ENCODE measurements around the gene USP11.
"Not testable (repeated sequence)": the region's sequence is repeated elsewhere in the genome, so short reads cannot be mapped to it uniquely, and the experiment has no call there.

Gene USP11

DNA sequence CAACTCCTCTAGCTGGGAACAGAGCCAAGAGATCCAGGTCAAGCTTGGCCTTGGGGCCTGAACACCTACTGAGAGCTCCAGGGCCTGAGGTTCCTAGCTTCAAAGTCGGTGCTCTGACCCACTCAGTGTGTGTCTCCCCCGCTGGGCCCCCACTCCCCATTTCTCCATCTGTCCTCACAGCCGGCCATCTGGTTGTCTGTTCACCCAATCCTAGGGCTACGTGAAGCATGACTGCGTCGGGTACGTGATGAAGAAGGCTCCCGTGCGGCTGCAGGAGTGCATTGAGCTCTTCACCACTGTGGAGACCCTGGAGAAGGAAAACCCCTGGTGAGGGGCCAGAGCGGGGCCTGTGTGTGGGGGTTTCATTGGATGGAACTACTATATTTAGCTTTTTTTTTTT, 12.3 kb downstream of the USP11 start:
- no peak for DNase-seq (ENCODE audit: low read depth in 3 of 3)

DNA sequence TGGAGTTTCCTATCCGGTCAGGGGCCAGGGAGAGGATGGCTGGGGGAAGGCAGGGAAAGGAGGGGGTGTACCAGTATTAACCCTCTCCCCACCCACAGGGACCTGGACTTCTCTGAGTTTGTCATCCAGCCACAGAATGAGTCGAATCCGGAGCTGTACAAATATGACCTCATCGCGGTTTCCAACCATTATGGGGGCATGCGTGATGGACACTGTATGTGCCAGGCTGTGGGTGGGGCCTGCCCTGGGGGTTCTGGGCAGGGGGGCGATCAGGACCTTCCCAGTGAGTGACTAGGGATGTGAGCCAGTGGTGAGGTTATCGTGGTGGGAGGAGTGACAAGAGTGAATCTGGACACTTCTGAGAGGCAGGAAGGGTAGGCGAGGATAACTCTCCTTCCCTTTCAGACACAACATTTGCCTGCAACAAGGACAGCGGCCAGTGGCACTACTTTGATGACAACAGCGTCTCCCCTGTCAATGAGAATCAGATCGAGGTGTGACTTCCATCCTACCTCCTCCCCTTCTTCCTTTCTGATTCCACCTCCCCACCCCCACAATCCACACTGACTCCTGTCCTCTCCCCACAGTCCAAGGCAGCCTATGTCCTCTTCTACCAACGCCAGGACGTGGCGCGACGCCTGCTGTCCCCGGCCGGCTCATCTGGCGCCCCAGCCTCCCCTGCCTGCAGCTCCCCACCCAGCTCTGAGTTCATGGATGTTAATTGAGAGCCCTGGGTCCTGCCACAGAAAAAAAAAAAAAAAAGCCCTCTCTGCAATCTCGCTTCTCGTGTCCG, 14.6 kb downstream of the USP11 start:
- DNase-seq (ENCODE audit: low read depth in 3 of 3), result no peak

DNA sequence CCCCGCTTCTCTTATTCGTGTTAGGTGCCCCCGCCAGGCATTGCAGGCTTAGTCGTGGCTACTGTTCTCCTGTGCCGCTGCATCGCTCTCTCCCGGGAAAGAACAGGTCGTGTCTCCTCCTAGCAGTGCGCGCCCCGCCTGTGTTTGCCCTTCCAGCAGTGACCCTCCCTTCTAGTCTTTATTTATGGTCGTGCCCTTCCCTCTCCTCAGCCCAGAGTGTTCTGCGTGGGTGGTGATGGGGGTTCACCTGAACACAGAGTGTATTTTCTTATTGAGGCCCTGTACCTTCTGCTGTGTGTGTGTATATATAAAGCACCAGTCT, 15.2 kb downstream of the USP11 start:
- DNase-seq (ENCODE audit: low read depth in 3 of 3), result no peak

- DNase-seq (ENCODE audit: low read depth in 3 of 3), result no peak
Measured at GRCh38 chrX:47248576-47248975, 15.8 kb downstream of the USP11 start.

DNA sequence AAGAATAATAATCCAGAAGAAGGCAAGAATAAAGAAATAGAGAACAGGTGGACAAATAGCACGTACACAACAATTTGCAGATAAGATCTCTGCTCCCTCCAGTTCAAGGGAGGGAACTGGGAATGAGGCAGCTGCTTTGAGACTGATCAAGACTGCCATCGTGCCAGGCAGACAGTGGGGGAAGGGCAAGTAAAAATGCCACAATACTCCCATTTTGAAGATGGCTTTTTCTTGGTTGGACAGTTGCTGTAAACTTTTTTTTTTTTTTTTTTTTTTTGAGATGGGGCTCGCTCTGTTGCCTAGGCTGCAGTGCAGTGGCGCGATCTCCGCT, 17.2 kb downstream of the USP11 start:
- DNase-seq (ENCODE audit: low read depth in 3 of 3), result no peak

- not testable (repeated sequence) for DNase-seq (ENCODE audit: low read depth in 3 of 3)
Measured at GRCh38 chrX:47257620-47258019, 24.8 kb downstream of the USP11 start.

DNA sequence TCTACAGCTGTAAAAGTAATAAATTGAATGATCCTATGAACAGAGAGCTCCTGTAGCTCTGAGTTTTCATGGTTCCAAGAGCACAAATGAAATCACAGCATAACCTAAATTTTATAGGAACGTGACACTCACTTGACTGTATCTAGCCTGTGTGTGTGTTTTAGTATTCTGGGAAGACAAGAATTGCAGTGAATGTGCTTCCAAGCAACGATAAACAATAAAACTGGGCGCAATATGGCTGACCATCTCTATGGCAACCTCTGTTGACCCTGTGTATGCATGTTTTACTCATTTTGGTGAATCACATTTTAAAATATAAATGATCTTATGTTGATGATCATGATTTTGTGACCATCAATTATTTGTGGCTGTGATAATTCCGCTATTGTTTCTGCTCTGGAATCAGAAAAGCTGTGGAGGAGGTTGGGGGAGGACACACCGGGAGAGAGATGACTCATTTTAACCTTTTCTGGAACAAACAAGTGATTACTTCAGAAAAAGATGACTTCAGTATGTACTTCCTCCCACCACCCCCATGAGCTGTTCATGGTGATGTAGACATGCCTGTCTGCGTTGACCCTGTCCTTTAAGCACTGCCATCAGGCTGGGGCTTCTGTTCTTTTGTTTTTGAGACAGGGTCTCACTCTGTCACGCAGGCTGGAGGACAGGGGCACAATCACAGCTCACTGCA, 31.8 kb downstream of the USP11 start:
- DNase-seq (ENCODE audit: low read depth in 3 of 3), result no peak

GRCh38 chrX:47266643-47267042, 33.8 kb downstream of the USP11 start:
- DNase-seq (ENCODE audit: low read depth in 3 of 3), result no peak

- no peak for DNase-seq (ENCODE audit: low read depth in 3 of 3)
Measured at GRCh38 chrX:47272013-47272408, 39.2 kb downstream of the USP11 start.

DNA sequence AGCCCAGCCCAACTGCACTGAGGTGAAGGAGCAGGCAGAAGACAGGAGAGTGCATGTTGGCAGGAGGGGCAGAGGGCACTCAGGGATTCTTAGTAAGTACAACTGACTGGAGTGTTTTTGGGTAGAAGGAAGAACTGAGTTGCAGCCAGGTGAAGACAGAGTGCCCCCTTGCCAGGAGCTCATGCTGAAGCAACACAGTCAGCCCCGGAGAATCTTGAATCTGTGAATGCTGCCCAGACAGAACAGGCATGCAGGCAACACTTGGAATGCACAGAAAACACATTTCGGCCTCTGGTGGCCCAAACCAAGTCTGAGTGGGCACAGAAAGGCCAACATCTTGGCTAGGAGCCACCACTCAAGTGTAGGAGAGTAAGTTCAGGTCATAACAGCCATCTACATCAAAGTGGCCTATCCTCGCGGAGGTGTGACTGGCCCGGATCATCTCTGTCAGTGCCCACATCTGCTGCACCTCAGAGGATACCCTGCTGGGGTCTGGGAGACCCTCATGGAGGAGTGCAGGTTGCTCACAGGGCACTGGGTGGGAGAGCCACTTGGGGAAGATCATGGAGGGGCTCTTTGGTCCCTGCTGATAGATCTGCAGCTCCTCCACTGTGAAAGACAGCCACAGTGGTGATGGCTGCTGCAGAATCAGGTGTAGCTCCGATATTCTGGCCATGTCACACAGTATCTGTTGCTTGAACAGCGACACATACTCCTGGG, 40.4 kb downstream of the USP11 start:
- no peak for DNase-seq (ENCODE audit: low read depth in 3 of 3)

DNA sequence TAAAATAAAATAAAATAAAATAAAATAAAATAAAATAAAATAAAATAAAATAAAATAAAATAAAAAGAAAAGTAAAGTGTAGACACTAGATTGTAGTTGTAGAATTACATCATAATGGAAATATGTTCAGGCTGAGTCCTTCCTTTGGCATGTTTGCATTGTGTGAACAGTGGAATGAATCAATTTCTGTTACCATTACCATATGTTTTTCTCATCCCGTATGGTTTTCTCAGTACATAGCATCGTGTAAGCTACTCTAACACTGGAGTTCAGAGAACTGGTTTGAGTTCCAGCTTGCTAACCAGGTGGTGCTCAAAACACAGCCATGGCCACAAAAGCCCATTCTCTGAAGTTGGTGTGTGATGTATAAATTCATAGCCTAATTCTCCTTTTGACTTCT, 45.9 kb downstream of the USP11 start:
- no peak for DNase-seq (ENCODE audit: low read depth in 3 of 3)

DNA sequence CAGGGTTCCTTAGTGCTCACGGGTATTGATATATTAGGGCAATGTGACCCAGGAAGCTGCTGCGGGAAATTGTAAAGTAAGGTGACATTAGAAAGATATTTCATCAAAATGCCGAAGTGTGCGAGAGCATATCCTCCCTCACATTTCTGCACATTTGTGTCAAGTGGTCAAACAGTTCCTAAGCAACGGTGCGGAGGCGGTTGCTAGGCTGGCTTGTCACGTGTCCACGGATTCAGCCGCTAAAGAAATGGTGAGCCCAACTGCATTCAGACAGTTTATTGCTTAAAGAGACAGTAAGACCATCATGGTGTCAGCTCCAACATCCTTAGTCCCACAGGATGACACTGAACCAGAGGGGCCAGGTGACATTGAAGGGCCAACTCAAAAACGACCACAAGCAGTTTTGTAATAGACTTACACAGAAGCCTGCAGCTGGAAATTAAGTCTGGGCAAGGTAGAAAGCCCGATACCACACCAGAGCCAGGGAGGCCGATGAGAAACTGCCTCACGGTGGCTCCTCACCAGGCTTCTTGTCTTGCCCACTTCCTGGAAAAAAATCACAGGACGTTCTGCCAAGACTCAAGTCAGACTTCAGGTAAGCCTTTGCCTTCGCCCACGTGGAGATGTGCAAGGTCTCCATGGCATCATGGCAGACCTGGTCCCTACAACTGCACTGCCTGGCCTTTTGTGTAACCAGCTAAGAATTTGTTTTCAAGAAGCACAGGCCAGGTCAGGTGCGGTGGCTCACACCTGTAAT, 50.4 kb downstream of the USP11 start:
- DNase-seq (ENCODE audit: low read depth in 3 of 3), result no peak

GRCh38 chrX:47284616-47285015, 51.8 kb downstream of the USP11 start:
- not testable (repeated sequence) for DNase-seq (ENCODE audit: low read depth in 3 of 3)

DNA sequence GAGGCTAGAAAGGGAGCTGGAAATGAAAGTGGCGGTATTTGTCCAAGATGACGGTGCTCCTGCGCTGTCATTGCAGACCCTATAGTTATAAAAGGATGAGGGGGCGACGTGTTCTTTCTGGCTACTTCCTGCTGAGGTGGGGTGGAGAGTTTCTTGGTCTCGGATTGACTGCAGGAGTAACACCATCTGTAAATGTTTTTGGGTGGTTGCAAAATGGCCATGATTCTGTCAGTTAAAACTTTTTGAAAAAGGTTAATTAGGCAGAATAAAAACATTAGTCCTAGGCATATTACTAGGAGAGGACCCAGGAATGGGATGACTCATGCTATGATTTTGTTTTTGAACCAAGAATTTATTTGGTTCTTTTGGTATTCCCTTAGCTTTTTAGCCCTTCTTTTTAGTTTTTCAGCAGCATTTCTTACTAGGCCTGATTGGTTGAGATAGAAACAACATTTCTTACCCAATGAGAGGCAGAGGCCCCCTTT, 53.1 kb downstream of the USP11 start:
- DNase-seq (ENCODE audit: low read depth in 3 of 3), result no peak

- DNase-seq (ENCODE audit: low read depth in 3 of 3), result no peak
Measured at GRCh38 chrX:47293106-47293505, 60.3 kb downstream of the USP11 start.

DNA sequence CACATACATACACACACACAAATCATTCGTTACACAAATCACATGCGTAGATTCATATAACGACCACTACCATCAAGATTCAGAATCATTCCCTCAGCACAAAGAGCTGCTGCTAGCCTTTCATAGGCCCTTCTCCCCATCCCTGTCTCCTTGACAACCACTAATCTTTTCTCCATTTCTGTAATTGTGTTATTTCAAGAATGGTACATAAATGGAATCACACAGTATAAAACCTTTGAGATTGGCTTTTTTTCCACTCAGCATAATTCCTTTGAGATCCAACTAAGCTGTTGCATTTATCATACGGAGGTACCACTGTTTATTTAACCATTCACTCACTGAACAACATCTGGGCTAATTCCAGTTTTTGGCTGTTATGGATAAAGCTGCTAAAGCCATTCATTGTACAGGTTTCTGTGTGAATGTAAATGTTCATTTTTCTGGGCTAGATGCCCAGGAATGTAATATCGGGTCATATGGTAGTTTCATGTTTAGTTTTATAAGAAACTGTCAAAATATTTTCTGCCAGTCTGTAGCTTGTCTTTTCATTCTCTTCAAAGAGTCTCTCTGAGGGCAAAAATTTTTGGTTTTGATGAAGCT, 64.1 kb downstream of the USP11 start:
- no peak for DNase-seq (ENCODE audit: low read depth in 3 of 3)

- no peak for DNase-seq (ENCODE audit: low read depth in 3 of 3)
Measured at GRCh38 chrX:47297874-47298273, 65.1 kb downstream of the USP11 start.

All from stimulated activated CD4-positive, alpha-beta T cell treated with anti-CD3 and anti-CD28 coated beads, TNF-alpha, amount 100 ng/mL, for 24 hours (primary cell).